GM06990 (cell line): ENCODE measurements around the gene ABHD14A.
A peak's percentile ranks its signal among the peaks of the same experiment; 100 is the strongest.

Source experiments
- DNase-seq: peaks from one replicate; pipeline ENCODE4 v3.0.0-alpha.2; 2011; ENCODE audit not compliant: insufficient read length; ENCODE audit errors: extremely low read depth
- H3K27me3 ChIP-seq: replicated peaks from 2 replicates; pipeline ENCODE4 v1.6.0; 2011; ENCODE audit warnings: low read length; ENCODE audit not compliant: control insufficient read depth, insufficient read depth
- H3K36me3 ChIP-seq: 2 replicates; pipeline ENCODE4 v1.5.1; 2011; ENCODE audit warnings: low read length; ENCODE audit not compliant: control insufficient read depth, insufficient read depth
- H3K4me3 ChIP-seq: replicated peaks from 2 replicates; pipeline ENCODE4 v1.5.1; 2011; ENCODE audit warnings: low read depth, mild to moderate bottlenecking, control low read depth, low read length
- TF ChIP-seq, protein P1 (sequence below): IDR thresholded peaks from 2 replicates; pipeline ENCODE4 v1.5.1; 2011; ENCODE audit warnings: low read length, control low read depth, mild to moderate bottlenecking, inconsistent platforms; ENCODE audit not compliant: insufficient read depth, poor library complexity, severe bottlenecking

The ABHD14A gene

DNA sequence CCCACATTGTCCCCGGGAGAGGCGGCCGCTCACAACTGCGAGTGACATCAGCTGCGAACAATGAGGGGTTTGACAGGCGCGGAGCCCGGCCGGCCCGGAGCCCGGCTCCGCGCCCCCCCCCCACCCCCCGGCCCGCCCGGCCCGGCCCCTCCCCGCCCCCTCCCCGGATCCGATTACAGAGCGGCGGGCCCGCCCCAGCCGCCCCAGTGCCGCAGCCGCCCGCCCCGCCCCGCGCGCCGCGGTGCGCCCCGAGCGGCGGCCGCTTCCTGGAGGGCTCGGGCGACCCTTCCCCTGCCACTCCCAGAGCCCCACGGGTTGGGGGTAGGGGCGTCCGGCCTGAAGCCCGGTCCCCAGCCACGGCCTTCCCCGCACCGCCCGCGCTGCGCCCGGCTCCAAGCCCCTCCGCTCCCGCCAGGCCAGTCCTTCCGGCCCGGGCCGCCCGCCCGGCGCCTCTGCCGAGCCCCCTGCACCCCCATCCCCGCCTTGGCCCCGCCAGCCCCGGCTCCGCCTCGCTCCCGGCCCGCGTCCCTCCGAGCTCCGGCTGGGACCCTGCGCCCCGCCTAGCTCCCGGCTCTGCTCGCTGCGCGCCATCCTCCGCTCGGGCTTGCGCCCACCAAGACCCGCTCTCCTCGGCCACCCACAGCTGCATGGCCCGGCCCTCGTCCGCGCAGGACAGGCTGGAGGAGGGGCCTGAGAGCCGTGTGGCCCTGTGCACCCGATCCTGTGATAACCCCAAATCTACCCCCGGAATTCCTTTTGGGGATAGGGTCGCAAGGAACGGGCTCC lies 7.3 kb upstream of the ABHD14A start, which contains the start of gene PCBP4:
Gene PCBP4, minus strand, starts transcription at position 71 of the 786 bp plus-strand sequence. CDS start 6,214 bp downstream, outside the sequence.
- Histone ChIP-seq H3K4me3 (peak within 1 kb of the TSS; percentile 66), H3K36me3 (peaks cover 2% of the 10 kb centered on the region; the same call in 1 of the 2 replicates), H3K27me3 (no peaks in the 10 kb centered on the region)
- TF ChIP-seq, protein P1, sequence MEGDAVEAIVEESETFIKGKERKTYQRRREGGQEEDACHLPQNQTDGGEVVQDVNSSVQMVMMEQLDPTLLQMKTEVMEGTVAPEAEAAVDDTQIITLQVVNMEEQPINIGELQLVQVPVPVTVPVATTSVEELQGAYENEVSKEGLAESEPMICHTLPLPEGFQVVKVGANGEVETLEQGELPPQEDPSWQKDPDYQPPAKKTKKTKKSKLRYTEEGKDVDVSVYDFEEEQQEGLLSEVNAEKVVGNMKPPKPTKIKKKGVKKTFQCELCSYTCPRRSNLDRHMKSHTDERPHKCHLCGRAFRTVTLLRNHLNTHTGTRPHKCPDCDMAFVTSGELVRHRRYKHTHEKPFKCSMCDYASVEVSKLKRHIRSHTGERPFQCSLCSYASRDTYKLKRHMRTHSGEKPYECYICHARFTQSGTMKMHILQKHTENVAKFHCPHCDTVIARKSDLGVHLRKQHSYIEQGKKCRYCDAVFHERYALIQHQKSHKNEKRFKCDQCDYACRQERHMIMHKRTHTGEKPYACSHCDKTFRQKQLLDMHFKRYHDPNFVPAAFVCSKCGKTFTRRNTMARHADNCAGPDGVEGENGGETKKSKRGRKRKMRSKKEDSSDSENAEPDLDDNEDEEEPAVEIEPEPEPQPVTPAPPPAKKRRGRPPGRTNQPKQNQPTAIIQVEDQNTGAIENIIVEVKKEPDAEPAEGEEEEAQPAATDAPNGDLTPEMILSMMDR = no peak
- DNase-seq = no peak

DNA sequence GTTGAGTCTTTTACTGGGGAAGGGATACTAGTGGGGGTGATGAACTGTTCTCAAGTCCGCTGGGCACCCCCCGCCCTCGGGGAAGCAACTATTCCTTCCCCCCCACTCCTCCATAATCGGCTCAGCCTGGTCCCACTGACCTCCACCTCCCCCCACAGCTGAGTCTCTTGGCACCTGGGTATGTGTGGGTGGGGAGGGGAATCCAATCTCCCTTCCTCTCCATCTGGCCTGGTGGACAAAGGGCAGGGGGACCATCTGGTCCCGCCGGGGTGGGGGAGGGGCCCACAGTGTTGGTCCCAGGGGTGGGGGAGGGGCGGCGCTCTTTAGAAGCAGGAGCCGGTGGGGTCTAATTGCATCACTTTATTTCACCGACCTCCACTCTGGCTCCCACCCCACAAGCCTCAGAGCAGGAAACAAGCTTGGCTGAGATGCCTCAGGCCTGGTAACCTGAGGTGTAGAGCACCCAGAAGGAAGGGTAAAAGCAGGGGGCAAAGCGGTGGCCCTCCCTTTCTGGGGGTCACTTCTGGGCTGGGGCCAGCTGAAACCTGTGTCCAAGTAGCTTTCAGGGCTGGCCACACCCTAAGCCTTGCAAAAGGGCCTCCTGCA lies 6.6 kb upstream of the ABHD14A start:
- no peak for DNase-seq
- H3K36me3 ChIP-seq = peaks cover 2% of the 10 kb centered on the region; the same call in 1 of the 2 replicates
- no peaks in the 10 kb centered on the region for H3K27me3 ChIP-seq
- TF ChIP-seq, protein P1 = no peak
- peak overlapping the region; percentile 64 for H3K4me3 ChIP-seq

DNA sequence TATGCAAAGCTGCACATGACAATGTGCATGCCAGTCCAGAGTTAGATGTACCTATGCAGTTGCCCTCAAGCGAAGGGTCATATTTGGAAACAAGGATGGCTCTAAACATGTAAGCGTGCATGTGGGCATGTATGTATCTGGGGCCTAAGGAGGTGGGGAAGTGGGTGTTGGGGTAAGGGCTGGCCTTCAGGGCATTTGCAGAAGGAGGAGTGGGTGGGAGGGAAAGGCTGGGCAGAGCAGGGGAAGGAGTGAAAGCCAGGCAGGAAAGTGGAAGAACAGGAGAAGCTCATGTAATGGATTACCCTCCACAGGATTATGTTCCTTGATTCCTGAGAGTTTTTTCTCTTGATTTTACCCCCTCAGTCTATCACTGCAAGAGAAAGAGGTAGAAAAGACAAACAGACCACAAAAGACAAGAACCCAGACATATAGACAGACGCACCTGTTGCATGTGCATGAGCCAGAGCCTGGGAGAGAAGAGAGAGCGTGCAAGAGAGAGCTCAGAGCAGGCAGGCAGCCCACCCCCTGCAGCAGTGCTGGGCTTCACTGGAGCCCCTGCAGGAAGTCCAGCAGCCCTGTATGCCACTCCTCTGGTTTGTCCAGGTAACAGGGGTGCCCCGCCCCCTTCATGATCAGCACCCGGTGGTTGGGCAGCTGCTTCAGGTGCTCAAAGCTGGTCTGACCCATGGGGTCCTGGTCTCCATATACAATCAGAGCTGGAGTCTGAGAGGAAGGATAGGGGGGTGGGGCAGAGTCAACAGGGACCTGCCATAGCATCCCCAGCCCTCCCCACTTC lies 5.8 kb upstream of the ABHD14A start:
- TF ChIP-seq, protein P1 = no peak
- Histone ChIP-seq H3K4me3 (no peak overlapping the region), H3K36me3 (peaks cover 2% of the 10 kb centered on the region; the same call in 1 of the 2 replicates), H3K27me3 (no peaks in the 10 kb centered on the region)
- no peak for DNase-seq

DNA sequence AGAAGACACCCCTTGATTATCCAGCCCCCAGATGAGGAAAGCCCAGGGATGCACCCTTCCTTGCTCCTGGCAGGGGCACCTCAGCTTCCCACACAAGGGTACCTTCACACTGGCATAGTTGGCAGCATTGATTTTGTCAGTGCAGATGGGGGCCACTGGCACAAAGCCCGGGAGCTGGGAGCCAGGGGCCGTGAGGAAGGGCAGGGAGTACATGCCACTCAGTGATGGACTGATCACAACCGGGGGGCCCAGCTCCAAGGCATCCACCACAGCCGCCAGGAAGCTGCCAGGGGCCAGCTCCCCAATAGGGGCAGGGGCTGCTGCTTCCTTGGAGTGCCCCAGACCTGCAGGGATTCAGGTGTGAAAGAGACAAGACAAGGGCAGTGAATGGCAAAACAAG lies 5.0 kb upstream of the ABHD14A start:
- TF ChIP-seq, protein P1 = no peak
- DNase-seq = no peak
- peaks cover 2% of the 10 kb centered on the region; the same call in 1 of the 2 replicates for H3K36me3 ChIP-seq

DNA sequence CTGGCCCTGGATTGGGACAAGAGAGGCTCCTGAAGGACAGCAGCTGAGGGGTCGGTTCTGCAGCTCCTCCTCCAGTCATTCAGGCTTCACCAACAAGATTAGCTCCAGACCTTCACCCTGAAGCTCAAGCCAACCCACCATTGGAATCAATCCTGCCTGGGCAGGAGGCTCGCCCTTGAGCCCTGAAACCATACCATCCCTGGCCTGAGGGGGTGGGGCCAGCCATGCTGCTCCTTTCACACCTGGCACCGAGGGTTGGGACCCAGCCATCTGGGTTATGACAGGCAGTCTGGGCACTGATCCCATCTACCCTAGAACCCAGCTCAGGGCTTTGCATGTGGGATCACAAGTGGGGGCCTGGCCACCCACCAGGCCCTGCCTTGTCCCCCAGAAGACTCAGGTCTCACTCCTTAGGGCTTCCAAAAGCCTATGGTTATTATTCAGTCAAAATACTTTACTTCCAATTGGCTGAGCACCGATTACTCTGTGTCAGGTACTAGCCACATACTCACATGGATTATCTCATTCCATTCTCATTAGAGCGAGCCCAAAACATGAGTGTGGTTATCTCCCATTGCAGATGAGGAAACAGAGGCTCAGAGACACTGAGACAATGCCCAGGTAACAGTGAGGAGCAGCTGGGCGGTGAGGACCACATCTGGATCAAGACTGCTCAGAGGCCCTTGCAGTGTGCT lies 4.1 kb upstream of the ABHD14A start:
- H3K27me3 ChIP-seq = no peaks in the 10 kb centered on the region
- TF ChIP-seq, protein P1 = no peak
- no peak overlapping the region for H3K4me3 ChIP-seq
- peaks cover 2% of the 10 kb centered on the region; the same call in 1 of the 2 replicates for H3K36me3 ChIP-seq
- DNase-seq = no peak

More for the DNA sequence above, 5.0 kb upstream of the ABHD14A start:
- no peaks in the 10 kb centered on the region for H3K27me3 ChIP-seq
- no peak overlapping the region for H3K4me3 ChIP-seq
